ENCODE results near the gene CLMN.

CLMN gene

DNA sequence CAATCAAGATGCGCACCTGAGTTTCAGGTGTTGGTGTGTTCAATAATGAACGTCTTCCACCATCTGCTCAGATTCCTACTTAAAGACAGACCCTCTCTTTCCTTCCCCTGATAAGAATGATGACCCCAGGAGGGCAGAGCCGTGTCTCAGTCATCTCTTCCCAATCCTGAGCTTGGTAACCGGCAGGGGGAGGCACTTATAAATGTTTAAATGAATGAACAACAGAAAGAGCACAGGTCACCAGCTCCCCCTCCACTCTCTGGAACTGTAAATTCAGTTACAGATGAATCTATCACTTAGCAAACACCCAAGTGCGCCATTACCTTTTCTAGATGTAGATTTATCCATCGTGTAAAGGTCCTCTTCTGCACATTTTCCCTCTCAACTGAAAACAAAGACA, 90.0 kb downstream of the CLMN start:
- Histone ChIP-seq H3K4me3 (ENCODE audit: low read length) (no peak overlapping the region), H3K9ac (ENCODE audit: low read length) (no peak overlapping the region), H3K27me3 (ENCODE audit: control insufficient read depth, insufficient read depth, low read length) (peaks cover 3% of the 10 kb centered on the region), H3K36me3 (ENCODE audit: control insufficient read depth, insufficient read depth, low read length) (no peaks in the 10 kb centered on the region), H3K4me1 (ENCODE audit: control insufficient read depth, insufficient read depth, low read length) (no peaks in the 10 kb centered on the region), H3K27ac (ENCODE audit: low read depth, low read length) (no peak overlapping the region)

DNA sequence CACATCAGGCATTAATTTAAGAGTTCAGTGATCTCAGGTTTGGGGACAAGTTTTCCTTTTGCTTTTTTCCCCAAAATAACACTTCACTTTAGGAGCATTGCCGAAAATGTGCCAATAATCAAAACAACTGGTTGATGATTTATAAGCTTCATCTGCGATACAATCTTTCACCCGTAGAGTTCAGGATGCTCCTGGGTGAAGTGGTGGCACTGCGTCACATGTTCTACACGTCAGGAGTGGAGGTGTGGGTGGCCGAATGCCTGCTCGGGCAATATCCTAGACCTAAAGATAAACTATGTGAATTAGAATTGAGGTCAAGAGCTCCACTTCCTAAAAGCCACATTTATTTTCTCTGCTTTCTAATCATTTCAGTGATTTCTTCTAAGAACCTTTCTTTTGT, 91.5 kb downstream of the CLMN start:
- H3K9ac ChIP-seq (ENCODE audit: low read length) = no peak overlapping the region
- H3K27ac ChIP-seq (ENCODE audit: low read depth, low read length) = no peak overlapping the region
- H3K36me3 ChIP-seq (ENCODE audit: control insufficient read depth, insufficient read depth, low read length) = no peaks in the 10 kb centered on the region
- H3K4me1 ChIP-seq (ENCODE audit: control insufficient read depth, insufficient read depth, low read length) = peaks cover under 1% of the 10 kb centered on the region
- H3K4me3 ChIP-seq (ENCODE audit: low read length) = no peak overlapping the region
- peaks cover 3% of the 10 kb centered on the region for H3K27me3 ChIP-seq (ENCODE audit: control insufficient read depth, insufficient read depth, low read length)

DNA sequence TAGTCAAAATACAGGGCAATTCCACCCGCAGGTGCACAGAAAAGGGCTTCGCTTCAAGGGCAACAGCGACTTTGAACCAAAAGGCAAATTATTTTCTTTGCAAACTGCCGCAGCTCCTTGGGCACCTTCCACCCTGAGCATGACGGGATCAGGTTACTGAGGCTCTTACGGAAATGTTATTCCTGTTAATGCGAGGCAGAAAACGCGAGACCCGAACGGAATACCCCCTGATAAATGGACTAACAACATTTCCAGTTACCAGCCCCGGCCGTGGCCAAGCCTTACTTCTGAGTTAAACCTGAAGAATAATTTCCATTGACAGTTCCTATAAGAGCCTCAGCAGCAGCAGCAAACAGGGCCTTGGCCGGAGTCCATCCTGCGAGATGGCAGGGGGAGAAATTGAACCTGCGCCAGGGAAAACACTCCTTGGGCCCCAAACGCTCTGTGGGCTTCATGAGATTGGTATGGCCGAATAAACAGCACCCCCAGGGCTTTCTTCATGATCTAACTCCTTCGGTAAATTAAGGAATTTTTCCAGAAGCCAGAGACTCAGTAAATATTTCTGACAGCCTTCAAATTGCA, 92.3 kb downstream of the CLMN start:
- Histone ChIP-seq H3K27ac (ENCODE audit: low read depth, low read length) (no peak overlapping the region), H3K4me1 (ENCODE audit: control insufficient read depth, insufficient read depth, low read length) (peaks cover 4% of the 10 kb centered on the region), H3K9ac (ENCODE audit: low read length) (no peak overlapping the region), H3K36me3 (ENCODE audit: control insufficient read depth, insufficient read depth, low read length) (no peaks in the 10 kb centered on the region), H3K27me3 (ENCODE audit: control insufficient read depth, insufficient read depth, low read length) (peaks cover 3% of the 10 kb centered on the region), H3K4me3 (ENCODE audit: low read length) (no peak overlapping the region)

DNA sequence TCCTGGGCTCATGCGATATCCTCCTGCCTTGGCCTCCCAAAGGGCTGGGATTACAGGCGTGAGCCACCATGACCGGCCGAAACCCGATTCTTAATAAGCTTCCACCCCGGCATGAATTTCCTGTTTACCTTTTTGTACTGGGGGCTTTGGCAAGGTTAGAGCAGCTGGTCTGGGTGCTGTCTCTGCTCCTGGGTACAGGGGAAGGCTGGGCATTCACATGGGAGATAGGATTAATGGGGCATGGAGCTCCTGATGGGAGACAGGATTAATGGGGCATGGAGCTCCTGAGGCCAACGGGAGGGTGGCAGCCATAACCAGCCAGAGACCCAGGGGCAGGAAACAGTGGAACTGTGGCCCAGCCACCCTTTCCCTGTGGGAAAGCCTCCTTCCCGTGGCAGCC, 92.9 kb downstream of the CLMN start:
- Histone ChIP-seq H3K36me3 (ENCODE audit: control insufficient read depth, insufficient read depth, low read length) (no peaks in the 10 kb centered on the region), H3K4me3 (ENCODE audit: low read length) (no peak overlapping the region), H3K4me1 (ENCODE audit: control insufficient read depth, insufficient read depth, low read length) (peaks cover 7% of the 10 kb centered on the region), H3K27me3 (ENCODE audit: control insufficient read depth, insufficient read depth, low read length) (peaks cover 3% of the 10 kb centered on the region), H3K9ac (ENCODE audit: low read length) (no peak overlapping the region), H3K27ac (ENCODE audit: low read depth, low read length) (no peak overlapping the region)

DNA sequence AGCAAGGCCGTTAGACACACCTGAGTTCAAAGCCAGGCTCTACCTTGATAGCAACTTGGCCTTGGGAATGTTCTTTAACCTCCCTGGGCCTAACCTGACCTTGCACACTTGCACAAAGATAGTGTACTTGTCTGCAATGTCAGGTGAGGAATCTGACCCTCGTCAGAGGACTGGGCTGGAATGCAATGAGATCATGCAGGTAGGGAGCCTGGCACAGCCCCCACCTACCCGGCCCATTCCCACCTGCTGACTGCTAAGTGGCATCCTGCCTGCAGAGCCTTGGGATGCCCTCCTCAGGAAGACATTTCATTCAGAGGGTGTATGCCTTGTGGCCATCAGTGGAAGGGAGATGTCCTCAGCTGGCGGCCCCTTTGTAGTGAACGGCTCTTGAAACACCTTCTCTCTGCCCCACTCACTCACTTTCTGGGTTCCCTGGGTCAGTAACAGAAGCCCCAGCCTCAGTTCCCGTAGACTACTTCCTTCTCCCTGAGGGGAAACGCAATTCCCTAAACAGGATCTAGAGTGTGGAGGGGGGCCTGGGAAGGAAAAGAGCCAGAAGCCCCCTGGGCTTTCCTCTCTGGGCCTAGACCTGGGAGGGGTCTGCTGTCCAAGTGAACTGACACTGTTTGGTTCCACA, 94.3 kb downstream of the CLMN start:
- H3K27ac ChIP-seq (ENCODE audit: low read depth, low read length) = no peak overlapping the region
- H3K27me3 ChIP-seq (ENCODE audit: control insufficient read depth, insufficient read depth, low read length) = peaks cover 3% of the 10 kb centered on the region
- H3K36me3 ChIP-seq (ENCODE audit: control insufficient read depth, insufficient read depth, low read length) = no peaks in the 10 kb centered on the region
- H3K4me3 ChIP-seq (ENCODE audit: low read length) = no peak overlapping the region
- peaks cover 9% of the 10 kb centered on the region for H3K4me1 ChIP-seq (ENCODE audit: control insufficient read depth, insufficient read depth, low read length)
- H3K9ac ChIP-seq (ENCODE audit: low read length) = no peak overlapping the region

DNA sequence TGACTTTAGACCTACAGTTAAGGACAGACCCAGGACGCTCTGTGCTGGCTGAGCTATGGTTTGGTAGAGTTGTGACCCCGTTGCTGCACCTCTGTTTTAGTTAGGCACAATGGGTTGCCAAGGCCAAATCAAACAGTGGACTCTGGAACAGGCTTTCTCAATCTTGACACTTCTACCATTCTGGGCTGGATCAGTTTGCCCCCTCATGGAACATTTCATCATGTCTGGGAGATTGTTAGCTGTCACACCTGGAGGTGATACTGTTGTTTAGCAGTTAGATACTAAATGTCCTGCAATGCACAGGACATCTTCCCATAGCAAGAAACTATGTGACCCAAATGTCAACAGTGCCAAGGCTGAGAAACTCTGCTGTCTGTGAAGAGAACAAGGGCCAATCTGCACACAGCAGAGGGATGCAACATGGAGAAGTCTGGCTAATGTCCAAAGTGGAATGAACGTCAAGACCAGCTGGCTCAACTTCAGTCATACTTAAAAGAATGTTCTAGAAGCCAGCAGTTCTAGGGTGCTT, 96.8 kb downstream of the CLMN start:
- Histone ChIP-seq H3K4me1 (ENCODE audit: control insufficient read depth, insufficient read depth, low read length) (peaks cover 9% of the 10 kb centered on the region), H3K36me3 (ENCODE audit: control insufficient read depth, insufficient read depth, low read length) (no peaks in the 10 kb centered on the region), H3K27me3 (ENCODE audit: control insufficient read depth, insufficient read depth, low read length) (peaks cover 3% of the 10 kb centered on the region), H3K4me3 (ENCODE audit: low read length) (no peak overlapping the region), H3K27ac (ENCODE audit: low read depth, low read length) (no peak overlapping the region), H3K9ac (ENCODE audit: low read length) (no peak overlapping the region)

DNA sequence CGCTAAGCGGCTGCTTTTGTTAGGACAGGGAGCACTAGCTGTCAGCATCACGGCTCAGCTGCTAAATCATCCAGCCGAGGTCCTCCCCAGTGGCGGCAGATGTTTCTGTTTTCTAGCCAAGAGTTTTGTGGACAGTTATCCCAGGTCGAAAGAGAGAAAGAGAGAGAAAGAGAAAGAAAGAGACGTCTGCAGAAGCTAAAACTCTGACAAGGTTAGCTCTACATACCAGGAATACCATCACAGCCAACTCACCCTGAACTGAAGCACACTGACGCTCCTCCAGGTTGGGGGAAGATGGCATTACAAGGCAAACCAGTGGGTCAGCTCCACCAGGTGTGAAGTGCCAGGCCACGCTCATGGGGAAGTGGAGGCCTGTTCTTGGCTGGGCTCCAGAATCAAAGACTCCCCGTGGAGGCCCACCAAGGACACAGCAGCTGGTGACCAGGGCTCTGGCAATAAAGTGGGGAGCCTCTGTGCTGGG, 97.5 kb downstream of the CLMN start:
- peaks cover 3% of the 10 kb centered on the region for H3K27me3 ChIP-seq (ENCODE audit: control insufficient read depth, insufficient read depth, low read length)
- peaks cover 9% of the 10 kb centered on the region for H3K4me1 ChIP-seq (ENCODE audit: control insufficient read depth, insufficient read depth, low read length)
- no peak overlapping the region for H3K27ac ChIP-seq (ENCODE audit: low read depth, low read length)
- no peaks in the 10 kb centered on the region for H3K36me3 ChIP-seq (ENCODE audit: control insufficient read depth, insufficient read depth, low read length)
- no peak overlapping the region for H3K4me3 ChIP-seq (ENCODE audit: low read length)
- H3K9ac ChIP-seq (ENCODE audit: low read length) = no peak overlapping the region

DNA sequence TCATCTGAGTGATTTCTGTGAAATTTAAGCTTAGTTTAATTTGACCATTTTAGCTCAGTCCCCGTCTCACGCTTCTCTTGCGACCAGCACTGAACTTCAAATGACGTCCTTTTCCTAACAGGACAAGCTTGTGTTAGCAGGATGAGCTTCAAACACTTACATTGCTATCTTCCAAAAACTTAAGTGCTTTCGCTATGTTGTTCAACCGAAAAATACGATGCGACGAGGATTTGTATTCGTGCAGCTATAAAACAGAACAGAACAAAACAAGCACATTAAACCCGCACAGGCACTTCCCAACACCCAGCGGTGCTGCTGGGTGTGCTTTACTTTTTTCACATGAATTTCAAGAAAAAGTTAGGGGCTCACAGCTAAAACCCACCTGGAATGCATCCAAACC, 98.2 kb downstream of the CLMN start:
- H3K9ac ChIP-seq (ENCODE audit: low read length) = no peak overlapping the region
- no peaks in the 10 kb centered on the region for H3K36me3 ChIP-seq (ENCODE audit: control insufficient read depth, insufficient read depth, low read length)
- no peak overlapping the region for H3K4me3 ChIP-seq (ENCODE audit: low read length)
- peaks cover 3% of the 10 kb centered on the region for H3K27me3 ChIP-seq (ENCODE audit: control insufficient read depth, insufficient read depth, low read length)
- H3K27ac ChIP-seq (ENCODE audit: low read depth, low read length) = no peak overlapping the region
- H3K4me1 ChIP-seq (ENCODE audit: control insufficient read depth, insufficient read depth, low read length) = peaks cover 9% of the 10 kb centered on the region

DNA sequence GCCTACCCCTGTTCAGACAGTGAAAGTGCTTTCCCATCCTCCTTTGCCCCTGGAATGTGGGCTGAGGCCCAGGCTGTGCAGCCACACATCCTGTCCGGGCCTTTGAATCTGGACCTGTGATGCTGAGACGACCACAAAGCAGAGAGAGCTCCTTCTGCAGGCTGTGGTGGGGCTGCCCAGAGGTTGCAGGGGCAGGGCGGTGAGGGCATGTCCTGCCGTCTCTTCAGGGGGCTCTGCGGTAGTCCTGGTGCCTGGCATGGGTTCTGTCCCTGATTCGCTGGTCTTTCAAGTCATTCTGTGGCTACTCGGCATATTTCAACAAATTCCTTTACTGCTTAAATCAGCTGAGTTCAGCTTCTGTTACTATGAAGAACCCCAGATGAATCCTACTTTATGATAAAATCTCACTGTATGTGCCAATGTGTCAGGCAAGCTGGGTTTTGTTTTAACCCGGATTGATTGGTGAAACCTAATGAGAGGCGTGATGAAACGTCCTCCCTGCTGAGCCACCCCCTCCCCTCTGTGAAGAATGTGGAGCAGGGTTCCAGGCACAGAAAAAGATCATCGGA, 99.0 kb downstream of the CLMN start:
- no peak overlapping the region for H3K9ac ChIP-seq (ENCODE audit: low read length)
- no peaks in the 10 kb centered on the region for H3K36me3 ChIP-seq (ENCODE audit: control insufficient read depth, insufficient read depth, low read length)
- H3K27ac ChIP-seq (ENCODE audit: low read depth, low read length) = no peak overlapping the region
- peaks cover 9% of the 10 kb centered on the region for H3K4me1 ChIP-seq (ENCODE audit: control insufficient read depth, insufficient read depth, low read length)
- H3K27me3 ChIP-seq (ENCODE audit: control insufficient read depth, insufficient read depth, low read length) = peaks cover 3% of the 10 kb centered on the region
- no peak overlapping the region for H3K4me3 ChIP-seq (ENCODE audit: low read length)

DNA sequence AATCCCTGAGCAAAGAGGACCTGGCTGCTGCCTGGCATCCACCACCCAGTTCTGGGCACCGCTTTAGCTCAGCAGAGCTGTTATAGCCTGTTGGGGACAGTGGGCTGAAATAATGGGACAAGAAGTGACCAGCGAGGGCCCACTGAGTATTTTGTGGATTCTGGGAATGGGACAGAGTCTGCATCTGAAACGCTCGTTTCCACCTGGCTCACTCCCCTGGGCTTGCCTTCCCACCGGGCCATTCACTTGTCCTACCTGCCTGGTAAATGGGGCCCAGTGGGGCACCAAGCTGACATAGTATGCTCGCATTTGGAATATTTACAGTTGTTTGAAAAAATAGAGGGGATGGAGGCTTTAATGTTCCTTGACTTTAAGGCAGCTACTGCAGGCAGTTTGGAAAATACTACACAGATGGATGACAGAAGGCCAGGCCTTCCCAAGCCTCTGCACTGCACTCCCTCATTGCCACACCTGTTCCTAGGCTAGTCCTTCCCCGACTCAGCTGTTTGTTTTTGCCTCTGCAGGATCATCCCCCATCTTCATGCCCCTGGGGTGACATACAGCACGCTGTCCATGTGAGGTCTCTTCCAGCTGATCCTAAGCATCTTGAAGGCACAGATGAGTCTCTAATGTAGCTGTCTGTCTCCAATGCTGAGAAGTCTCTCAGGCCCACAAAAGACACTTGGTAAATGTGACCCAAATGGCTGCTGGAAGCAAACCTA, 101.1 kb downstream of the CLMN start:
- Histone ChIP-seq H3K27me3 (ENCODE audit: control insufficient read depth, insufficient read depth, low read length) (no peaks in the 10 kb centered on the region), H3K9ac (ENCODE audit: low read length) (no peak overlapping the region), H3K27ac (ENCODE audit: low read depth, low read length) (no peak overlapping the region), H3K36me3 (ENCODE audit: control insufficient read depth, insufficient read depth, low read length) (peaks cover 2% of the 10 kb centered on the region), H3K4me1 (ENCODE audit: control insufficient read depth, insufficient read depth, low read length) (peaks cover 9% of the 10 kb centered on the region), H3K4me3 (ENCODE audit: low read length) (no peak overlapping the region)

DNA sequence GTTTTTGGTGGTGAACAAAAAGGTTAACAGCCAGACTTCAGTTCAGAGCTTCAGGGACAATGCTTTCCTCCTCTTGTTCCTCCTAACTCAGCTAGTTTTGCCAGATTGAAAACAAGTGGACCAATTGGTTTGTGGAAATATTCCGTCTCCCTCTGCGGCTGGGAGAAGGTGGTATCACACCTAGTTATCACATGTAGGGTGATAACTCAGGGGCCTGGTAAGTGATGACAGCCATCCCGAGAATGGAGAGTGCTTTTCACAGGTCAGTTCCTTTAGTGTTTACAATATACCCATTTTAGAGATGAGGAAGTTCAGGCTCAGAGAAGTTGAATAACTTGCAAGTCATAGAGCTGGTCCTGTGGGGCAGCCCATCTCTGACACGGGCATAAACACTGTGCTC, 101.7 kb downstream of the CLMN start:
- no peak overlapping the region for H3K4me3 ChIP-seq (ENCODE audit: low read length)
- no peaks in the 10 kb centered on the region for H3K27me3 ChIP-seq (ENCODE audit: control insufficient read depth, insufficient read depth, low read length)
- H3K36me3 ChIP-seq (ENCODE audit: control insufficient read depth, insufficient read depth, low read length) = peaks cover 2% of the 10 kb centered on the region
- no peak overlapping the region for H3K9ac ChIP-seq (ENCODE audit: low read length)
- H3K4me1 ChIP-seq (ENCODE audit: control insufficient read depth, insufficient read depth, low read length) = peaks cover 6% of the 10 kb centered on the region
- H3K27ac ChIP-seq (ENCODE audit: low read depth, low read length) = no peak overlapping the region

DNA sequence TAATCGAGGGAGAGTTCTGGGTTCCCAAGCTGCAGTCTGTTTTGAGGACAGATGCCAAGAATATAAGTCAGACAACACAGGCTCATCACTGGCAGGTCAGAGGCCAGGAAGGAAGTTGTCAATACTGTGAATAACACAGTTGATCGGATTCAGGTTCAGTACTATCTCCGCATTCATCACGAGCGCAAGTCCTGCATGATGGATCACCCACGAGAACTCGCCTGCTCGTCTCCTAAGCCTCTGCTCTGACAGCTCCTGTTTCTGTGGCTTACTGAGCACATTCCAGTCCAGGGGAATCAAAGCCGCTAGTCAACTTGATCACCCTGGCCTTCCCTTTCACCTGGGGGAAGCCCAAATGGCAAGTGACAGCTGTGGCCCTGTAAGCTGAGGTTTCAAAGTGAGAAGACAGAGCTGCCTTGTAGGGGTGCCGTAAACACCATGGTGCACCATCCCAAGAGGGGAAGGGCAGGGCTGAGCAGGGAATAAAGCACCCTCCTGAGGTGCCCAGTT, 102.3 kb downstream of the CLMN start:
- Histone ChIP-seq H3K27me3 (ENCODE audit: control insufficient read depth, insufficient read depth, low read length) (no peaks in the 10 kb centered on the region), H3K4me3 (ENCODE audit: low read length) (no peak overlapping the region), H3K4me1 (ENCODE audit: control insufficient read depth, insufficient read depth, low read length) (peaks cover 5% of the 10 kb centered on the region), H3K9ac (ENCODE audit: low read length) (no peak overlapping the region), H3K36me3 (ENCODE audit: control insufficient read depth, insufficient read depth, low read length) (peaks cover 2% of the 10 kb centered on the region), H3K27ac (ENCODE audit: low read depth, low read length) (no peak overlapping the region)
